Posterior cingulate gyrus (tissue), 11 donors: ENCODE results near the gene AVPI1.
"Not testable (repeated sequence)": the region's sequence is repeated elsewhere in the genome, so short reads cannot be mapped to it uniquely, and the experiment has no call there.

Experiments used
- DNase-seq, 10 donors: peaks; one replicate each; pipeline versions ENCODE4 v3.0.0 to v3.0.0-alpha.2; 2020 to 2021; ENCODE audit warnings: mixed read lengths in 3 of 10
- intact Hi-C: fragments of 100-400 bp; cut with DNase I; formaldehyde crosslinking; loops from one replicate; pipeline ENCODE4 v1.15.1; 2023

The AVPI1 gene

GRCh38 chr10:97684866-97685394 lies 2.1 kb downstream of the AVPI1 start:
- intact Hi-C loops: no loop called here
- DNase-seq: no peak

GRCh38 chr10:97684368-97684713 lies 2.7 kb downstream of the AVPI1 start:
- DNase-seq, intact Hi-C loops: not testable (repeated sequence)

GRCh38 chr10:97683556-97684367 lies 3.3 kb downstream of the AVPI1 start:
- DNase-seq: peak in 1 of 10 donors; percentile 62
- intact Hi-C loops: no loop called here

- DNase-seq: no peak
- intact Hi-C loops: no loop called here
Measured at GRCh38 chr10:97682042-97682441, 5.0 kb downstream of the AVPI1 start.

GRCh38 chr10:97679594-97679993 lies 7.4 kb downstream of the AVPI1 start:
- intact Hi-C loops: no loop called here
- peak in 1 of 10 donors; percentile 55 for DNase-seq

- DNase-seq: peak in 2 of 10 donors; percentile 49 to 90
- intact Hi-C loops: loop anchor here (1.0 kb wide), 1 partner anchor 54 kb away; no protein-coding TSS in a partner anchor
Measured at GRCh38 chr10:97676770-97677581, 10.1 kb downstream of the AVPI1 start.

GRCh38 chr10:97675222-97675621 lies 11.8 kb downstream of the AVPI1 start:
- intact Hi-C loops: no loop called here
- DNase-seq: no peak

- intact Hi-C loops: no loop called here
- peak in 8 of 10 donors; percentile 49 to 94 (median 68) for DNase-seq
Measured at GRCh38 chr10:97673736-97674525, 13.1 kb downstream of the AVPI1 start.

GRCh38 chr10:97669571-97669970 lies 17.5 kb downstream of the AVPI1 start:
- DNase-seq: no peak
- intact Hi-C loops: no loop called here

- DNase-seq: no peak
- intact Hi-C loops: no loop called here
Measured at GRCh38 chr10:97667463-97667862, 19.6 kb downstream of the AVPI1 start.

- DNase-seq: no peak
- intact Hi-C loops: no loop called here
Measured at GRCh38 chr10:97666992-97667391, 20.0 kb downstream of the AVPI1 start.

GRCh38 chr10:97664282-97664850 lies 22.7 kb downstream of the AVPI1 start:
- intact Hi-C loops: no loop called here
- no peak for DNase-seq

- intact Hi-C loops: no loop called here
- no peak for DNase-seq
Measured at GRCh38 chr10:97659589-97659988, 27.5 kb downstream of the AVPI1 start.

- no peak for DNase-seq
- intact Hi-C loops: no loop called here
Measured at GRCh38 chr10:97656777-97657176, 30.3 kb downstream of the AVPI1 start.

GRCh38 chr10:97651773-97652172 lies 35.3 kb downstream of the AVPI1 start:
- intact Hi-C loops: no loop called here

GRCh38 chr10:97650726-97651125 lies 36.3 kb downstream of the AVPI1 start:
- intact Hi-C loops: no loop called here

More at GRCh38 chr10:97651773-97652172, 35.3 kb downstream of the AVPI1 start:
- no peak for DNase-seq

GRCh38 chr10:97649405-97649750 lies 37.7 kb downstream of the AVPI1 start:
- intact Hi-C loops, DNase-seq: not testable (repeated sequence)

More at GRCh38 chr10:97650726-97651125, 36.3 kb downstream of the AVPI1 start:
- DNase-seq: no peak

- DNase-seq: no peak
- intact Hi-C loops: no loop called here
Measured at GRCh38 chr10:97648562-97649404, 38.3 kb downstream of the AVPI1 start.

- DNase-seq: no peak
- intact Hi-C loops: no loop called here
Measured at GRCh38 chr10:97647556-97647955, 39.5 kb downstream of the AVPI1 start.
